ENCODE measurements around the gene GPR89A.
"Not testable (repeated sequence)": the region's sequence is repeated elsewhere in the genome, so short reads cannot be mapped to it uniquely, and the experiment has no call there.

The GPR89A gene

DNA sequence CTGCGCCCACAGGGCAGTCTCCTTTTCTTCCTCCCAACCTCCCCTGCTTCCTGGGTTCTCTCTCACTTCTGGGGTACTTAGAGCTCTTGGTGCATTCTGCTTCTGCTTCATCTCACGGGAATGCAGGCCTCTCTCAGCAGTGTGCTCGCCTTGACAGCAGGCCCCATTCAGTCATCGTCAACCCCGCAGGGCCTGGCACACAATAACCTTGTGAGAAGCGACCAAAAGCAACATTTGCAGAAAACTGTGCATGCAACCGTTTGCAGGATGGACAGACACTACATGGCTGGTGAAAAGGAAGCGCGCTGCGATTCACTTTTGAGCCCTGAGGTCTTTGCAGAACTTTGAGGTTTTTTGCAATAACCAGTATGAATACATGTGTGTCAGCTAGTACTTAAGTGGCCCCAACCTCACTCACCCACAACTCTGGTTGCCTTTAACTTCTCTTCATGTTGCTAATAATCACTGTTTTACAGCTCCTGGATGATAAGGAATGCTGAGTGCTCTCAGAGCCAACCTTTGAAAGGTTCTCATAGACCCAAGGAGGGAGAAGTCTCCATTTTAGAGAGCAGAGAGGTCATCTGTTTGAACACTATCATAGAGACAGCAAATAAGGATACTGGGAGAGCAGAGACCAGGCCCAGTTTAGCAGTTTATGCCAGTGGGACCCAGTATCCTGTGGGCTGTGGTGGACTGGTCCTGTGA lies 109.0 kb downstream of the GPR89A start:
- in situ Hi-C loops (cut with HindIII; ENCODE audit: low sequenced_read_pairs), result no loop called here

DNA sequence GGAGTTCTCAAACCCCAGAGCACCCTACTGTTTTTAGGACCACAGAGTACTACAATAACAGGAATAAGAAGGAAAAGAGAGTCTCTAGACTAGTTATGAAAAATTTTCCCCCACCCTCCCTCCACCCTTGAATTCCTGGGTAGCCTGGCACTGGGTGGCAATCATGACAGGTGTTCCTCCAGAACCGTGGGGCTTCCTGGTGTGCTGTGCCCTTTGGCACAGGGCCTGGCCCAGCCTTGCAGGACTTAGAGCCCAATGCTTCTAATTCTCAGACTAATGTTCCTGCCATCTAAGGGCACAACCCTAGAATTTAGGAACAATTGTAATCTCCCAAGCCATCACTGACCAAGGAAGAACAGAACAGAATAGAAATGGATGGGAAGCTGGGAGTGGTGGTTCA lies 110.0 kb downstream of the GPR89A start:
- in situ Hi-C loops (cut with HindIII; ENCODE audit: low sequenced_read_pairs), result no loop called here

DNA sequence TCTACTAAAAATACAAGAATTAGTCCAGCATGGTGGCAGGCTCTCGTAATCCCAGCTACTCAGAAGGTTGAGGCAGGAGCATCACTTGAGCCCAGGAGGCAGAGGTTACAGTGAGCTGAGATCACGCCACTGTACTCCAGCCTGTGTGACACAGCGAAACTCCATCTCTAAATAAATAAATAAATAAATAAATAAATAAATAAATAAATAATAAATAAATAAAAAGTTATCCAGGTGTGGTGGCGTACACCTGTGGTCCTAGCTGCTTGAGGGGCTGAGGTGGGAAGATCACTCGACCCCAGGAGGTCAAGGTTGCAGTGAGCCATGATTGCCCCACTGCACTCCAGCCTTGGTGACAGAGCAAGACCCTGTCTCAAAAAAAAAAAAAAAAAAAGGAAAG lies 110.7 kb downstream of the GPR89A start:
- in situ Hi-C loops (cut with HindIII; ENCODE audit: low sequenced_read_pairs), result not testable (repeated sequence)

DNA sequence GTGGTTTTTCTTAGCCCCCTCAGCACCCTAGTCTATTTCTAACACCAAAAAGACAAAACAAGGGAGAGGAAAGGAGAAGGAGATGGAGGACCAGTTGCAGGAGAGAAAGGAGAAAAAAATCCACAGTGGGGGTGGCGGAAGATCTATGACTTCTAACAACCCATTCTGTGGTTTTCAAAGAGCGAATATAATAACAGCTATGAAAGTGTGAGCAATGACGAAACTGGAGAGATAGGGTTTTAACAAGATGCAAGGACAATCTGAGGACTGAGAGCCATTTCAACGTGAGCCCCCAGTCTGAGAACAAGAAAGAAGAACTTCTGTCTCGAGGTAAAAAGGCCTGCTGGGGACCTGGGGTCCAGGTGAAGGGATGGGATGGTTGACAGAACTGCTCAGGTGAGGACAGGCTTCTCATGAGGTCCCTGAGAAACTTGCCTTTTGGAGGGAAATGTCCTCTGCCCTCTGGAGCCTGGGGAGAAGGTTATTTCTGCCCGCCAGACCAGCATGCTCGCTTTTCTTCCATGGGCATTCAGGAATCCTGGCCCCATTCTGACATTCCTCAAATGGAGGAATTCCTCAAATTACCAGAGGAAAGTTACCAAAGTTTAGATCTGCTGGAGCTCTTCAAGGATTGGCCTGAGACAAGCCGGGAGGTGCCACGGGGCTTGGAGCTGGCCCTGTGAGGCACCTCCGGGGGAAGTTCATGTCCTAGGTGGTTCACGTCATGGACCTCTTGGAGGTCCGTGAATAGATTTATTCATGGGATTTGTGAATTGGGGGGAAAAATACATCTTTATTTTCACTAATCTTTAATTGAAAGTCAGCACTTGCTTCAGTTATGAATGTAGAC lies 111.7 kb downstream of the GPR89A start, which contains the start of gene CD160:
TSS of gene CD160 (plus strand) at position 270 of the 850 bp plus-strand sequence. CDS start 8,829 bp downstream, outside the sequence.
- in situ Hi-C loops (cut with HindIII; ENCODE audit: low sequenced_read_pairs), result no loop called here

Measured in endothelial cell of hepatic sinusoid (primary cell).